ENCODE data around the gene GTF2IRD1.

- TF ChIP-seq CTCF (IDR thresholded peaks at IDR 0.05 in 4 of 5, conservative IDR thresholded peaks at IDR 0.05 in 1 of 5) (no peak), POLR2A (IDR thresholded peaks at IDR 0.05) (no peak)
Measured at GRCh38 chr7:74418538-74418937, 35.2 kb upstream of the GTF2IRD1 start.

Data from gastrocnemius medialis (tissue), 4 donors.